H1 (cell line): ENCODE results near the gene KIR3DL2.
"Not testable (repeated sequence)": the region's sequence is repeated elsewhere in the genome, so short reads cannot be mapped to it uniquely, and the experiment has no call there.

Source experiments
- CTCF ChIP-seq, 3 experiments: IDR thresholded peaks; 1 replicate in 2 of 3; 2 replicates in 1 of 3; pipeline versions ENCODE4 v1.5.1 to v1.6.1; 2011; ENCODE audit warnings: low read length in 3 of 3, mild to moderate bottlenecking in 3 of 3, inconsistent platforms in 2 of 3, low read depth in 1 of 3, moderate library complexity in 1 of 3; ENCODE audit not compliant: insufficient read depth in 1 of 3; ENCODE audit errors: control extremely low read depth in 1 of 3
- EP300 ChIP-seq, 2 experiments: IDR thresholded peaks; 1 replicate in 1 of 2; 2 replicates in 1 of 2; pipeline ENCODE4 v1.6.1; 2011 to 2012; ENCODE audit warnings: low read depth in 2 of 2, low read length in 2 of 2, mild to moderate bottlenecking in 2 of 2, borderline replicate concordance in 1 of 2, inconsistent platforms in 1 of 2, moderate library complexity in 1 of 2
- HDAC6 ChIP-seq: IDR thresholded peaks from one replicate; pipeline ENCODE4 v1.7.1; 2012; ENCODE audit warnings: low read depth, mild to moderate bottlenecking, inconsistent platforms, low read length, moderate library complexity
- MAX ChIP-seq: IDR thresholded peaks from 2 replicates; pipeline ENCODE4 v1.6.1; 2012; ENCODE audit warnings: inconsistent platforms
- PHF8 ChIP-seq: fragments of 200-600 bp; sonication (generic); conservative IDR thresholded peaks from 2 replicates; pipeline ENCODE4 v1.7.1; 2012; ENCODE audit warnings: low read depth, mild to moderate bottlenecking, inconsistent platforms, low read length, moderate library complexity
- POLR2A ChIP-seq, 2 experiments: IDR thresholded peaks; 1 replicate in 1 of 2; 2 replicates in 1 of 2; pipeline ENCODE4 v1.6.1; 2011; ENCODE audit warnings: low read depth in 2 of 2, low read length in 2 of 2, mild to moderate bottlenecking in 2 of 2; ENCODE audit errors: control extremely low read depth in 1 of 2
- RNF2 ChIP-seq: fragments of 200-900, 300-1000 bp; sonication (generic); IDR thresholded peaks from 2 replicates; pipeline ENCODE4 v1.7.1; 2016; ENCODE audit warnings: borderline replicate concordance, low read depth, mild to moderate bottlenecking, antibody characterized with exemption, low read length; ENCODE audit not compliant: poor library complexity, severe bottlenecking; ENCODE audit errors: missing control alignments
- TAF1 ChIP-seq: IDR thresholded peaks from 2 replicates; pipeline ENCODE4 v1.6.1; 2011; ENCODE audit warnings: mild to moderate bottlenecking, low read depth, low read length
- TEAD4 ChIP-seq: IDR thresholded peaks from 2 replicates; pipeline ENCODE4 v1.6.1; 2012; ENCODE audit warnings: low read depth, low read length, inconsistent platforms, mixed read lengths
- USF2 ChIP-seq: IDR thresholded peaks from 2 replicates; pipeline ENCODE4 v1.6.1; 2011; ENCODE audit warnings: low read length, improper control_type of control experiment
- YY1 ChIP-seq: IDR thresholded peaks from 2 replicates; pipeline ENCODE4 v1.6.1; 2011; ENCODE audit warnings: low read depth, mild to moderate bottlenecking, low read length

DNA sequence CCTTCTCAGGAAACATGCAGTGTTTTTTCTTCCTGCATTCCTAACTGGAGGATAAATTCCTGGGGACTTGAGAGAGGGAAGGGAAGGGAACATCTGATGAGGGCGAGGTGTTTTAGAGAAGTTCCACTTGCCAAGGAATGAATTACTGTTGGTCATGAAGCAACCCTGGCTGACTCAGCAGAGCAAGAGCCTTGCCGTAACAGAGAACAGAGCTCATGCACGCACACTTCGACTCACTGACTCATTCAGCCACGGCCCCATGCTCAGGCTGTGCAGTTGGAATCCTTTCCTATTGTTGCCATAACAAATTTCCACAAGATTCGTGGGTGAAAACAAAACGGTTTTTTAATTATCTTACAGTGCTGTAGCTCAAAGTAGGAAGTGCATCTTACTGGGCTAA lies 24.9 kb upstream of the KIR3DL2 start:
- not testable (repeated sequence) for TF ChIP-seq RNF2; EP300 (IDR thresholded peaks at IDR 0.05; ENCODE audit: borderline replicate concordance in 1 of 2, low read depth in 2 of 2, low read length in 2 of 2); TAF1; MAX; TEAD4; YY1; CTCF (IDR thresholded peaks at IDR 0.05; ENCODE audit: control extremely low read depth in 1 of 3, insufficient read depth in 1 of 3, low read depth in 1 of 3, low read length in 3 of 3); POLR2A (IDR thresholded peaks at IDR 0.05; ENCODE audit: control extremely low read depth in 1 of 2, low read depth in 2 of 2, low read length in 2 of 2); USF2; PHF8; HDAC6
